Hematopoietic multipotent progenitor cell treated with erythropoietin and hydrocortisone succinate and interleukin-3 and kit ligand, for 4 days (in vitro differentiated cells): ENCODE measurements around the gene C9orf85.
A peak's percentile ranks its signal among the peaks of the same experiment; 100 is the strongest.
"Not testable (repeated sequence)": the region's sequence is repeated elsewhere in the genome, so short reads cannot be mapped to it uniquely, and the experiment has no call there.

ENCODE experiments used
- DNase-seq: peaks from one replicate; pipeline ENCODE4 v3.0.0-alpha.2; 2015

Gene C9orf85

GRCh38 chr9:71911061-71911907, at the start of gene C9orf85, which contains the start of gene ABHD17B:
C9orf85 (plus strand) TSS chr9:71911639; CDS start chr9:71911735, 96 bp downstream.
ABHD17B (minus strand) TSS chr9:71911193; CDS start chr9:71875080, 36,113 bp downstream.
- DNase-seq: peak; percentile 100

- no peak for DNase-seq
Measured at GRCh38 chr9:71863631-71864030, 47.8 kb upstream of the C9orf85 start.

DNA sequence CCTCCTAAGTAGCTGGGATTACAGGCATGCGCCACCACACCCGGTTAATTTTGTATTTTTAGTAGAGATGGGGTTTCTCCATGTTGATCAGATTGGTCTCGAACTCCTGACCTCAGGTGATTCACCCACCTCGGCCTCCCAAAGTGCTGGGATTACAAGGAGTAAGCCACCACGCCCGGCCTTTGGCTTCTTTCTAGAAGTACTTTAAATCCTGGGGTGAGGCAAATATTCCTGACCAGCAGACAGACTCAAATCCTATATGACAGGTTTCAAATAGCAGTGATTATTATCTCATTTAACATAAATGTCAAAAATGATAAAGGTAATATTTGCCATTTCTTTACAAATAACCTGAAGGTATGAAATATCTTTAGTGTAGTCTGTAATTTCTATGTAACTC, 36.1 kb upstream of the C9orf85 start:
- no peak for DNase-seq

DNA sequence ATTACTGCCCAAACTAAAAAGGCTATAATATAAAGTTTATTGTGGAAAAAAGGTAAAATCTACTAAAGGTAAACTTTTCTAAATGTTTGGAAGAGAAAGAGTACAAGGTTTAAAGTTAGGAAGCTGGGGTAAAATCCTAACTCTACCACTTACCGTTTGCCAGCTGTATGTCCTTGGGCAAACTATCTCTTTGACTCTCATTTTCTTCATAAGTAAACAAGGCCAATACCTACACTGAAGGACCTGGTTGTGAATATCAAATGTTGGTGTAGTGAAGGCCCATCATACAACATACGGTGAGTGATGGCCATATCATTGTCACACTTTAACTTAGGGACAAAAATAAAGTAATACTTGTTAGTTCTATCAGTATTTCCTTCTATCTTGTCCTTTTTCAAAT, 35.3 kb upstream of the C9orf85 start:
- no peak for DNase-seq

DNA sequence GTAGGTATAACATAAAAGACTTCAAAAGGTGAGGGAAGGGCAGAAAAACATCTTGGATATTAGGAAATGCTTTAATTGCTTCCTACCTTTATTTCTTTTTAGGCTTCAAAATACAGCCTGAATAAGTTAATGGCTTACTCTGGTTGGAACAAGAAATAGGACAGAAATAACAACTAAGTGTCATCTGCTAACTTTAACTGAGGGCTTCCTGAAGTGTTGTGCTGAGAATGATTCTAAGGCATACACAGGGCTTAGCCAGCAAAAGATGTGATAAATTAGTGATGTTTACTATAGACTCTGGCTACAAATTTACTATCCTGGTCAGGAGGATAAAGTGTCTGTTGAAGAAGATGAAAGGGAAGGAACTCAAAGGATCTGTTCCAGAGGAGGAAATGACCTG, 34.6 kb upstream of the C9orf85 start:
- no peak for DNase-seq

GRCh38 chr9:71878327-71879274, 32.8 kb upstream of the C9orf85 start:
- DNase-seq: no peak

DNA sequence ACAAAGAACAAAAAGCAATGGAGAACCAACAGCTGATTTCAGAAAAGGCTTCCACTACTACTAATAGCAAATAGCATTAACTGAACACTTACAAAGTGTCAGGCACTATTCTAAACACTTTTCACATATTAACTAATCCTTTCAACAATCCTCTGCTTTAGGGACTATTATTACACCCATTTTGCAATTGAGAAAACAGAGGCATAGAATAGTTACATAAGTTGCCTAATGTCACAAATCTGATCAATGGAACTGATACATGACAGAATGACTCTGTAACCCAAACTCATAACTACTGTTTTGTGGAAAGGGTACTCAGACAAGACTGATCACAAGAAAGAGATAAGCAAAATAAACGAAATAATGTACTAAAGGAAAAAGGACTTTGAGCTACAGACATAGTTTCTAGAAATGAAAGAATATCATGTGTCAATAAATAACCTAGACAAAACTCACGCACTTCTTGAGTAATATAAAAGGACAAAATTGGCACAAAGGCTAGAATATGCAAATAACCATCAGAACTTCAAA, 31.7 kb upstream of the C9orf85 start:
- no peak for DNase-seq

GRCh38 chr9:71884005-71884404, 27.4 kb upstream of the C9orf85 start:
- no peak for DNase-seq

- no peak for DNase-seq
Measured at GRCh38 chr9:71885467-71885866, 26.0 kb upstream of the C9orf85 start.

DNA sequence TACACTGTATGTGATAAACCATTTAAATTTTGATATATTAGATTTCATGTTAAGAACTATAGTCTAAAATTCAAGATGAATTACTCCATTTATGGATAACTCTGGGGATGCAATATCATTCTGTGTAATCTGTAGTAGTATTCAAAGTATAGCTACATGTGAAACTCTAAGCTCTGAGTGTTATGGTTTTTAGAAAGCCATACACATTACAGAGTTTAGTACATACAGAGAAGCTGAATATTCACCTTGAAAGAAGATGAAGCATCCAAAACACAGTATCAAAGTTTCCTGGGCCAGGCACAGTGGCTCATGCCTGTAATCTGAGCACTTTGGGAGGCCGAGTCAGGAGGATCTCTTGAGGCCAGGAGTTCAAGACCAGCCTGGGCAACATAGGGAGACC, 25.4 kb upstream of the C9orf85 start:
- DNase-seq: no peak

DNA sequence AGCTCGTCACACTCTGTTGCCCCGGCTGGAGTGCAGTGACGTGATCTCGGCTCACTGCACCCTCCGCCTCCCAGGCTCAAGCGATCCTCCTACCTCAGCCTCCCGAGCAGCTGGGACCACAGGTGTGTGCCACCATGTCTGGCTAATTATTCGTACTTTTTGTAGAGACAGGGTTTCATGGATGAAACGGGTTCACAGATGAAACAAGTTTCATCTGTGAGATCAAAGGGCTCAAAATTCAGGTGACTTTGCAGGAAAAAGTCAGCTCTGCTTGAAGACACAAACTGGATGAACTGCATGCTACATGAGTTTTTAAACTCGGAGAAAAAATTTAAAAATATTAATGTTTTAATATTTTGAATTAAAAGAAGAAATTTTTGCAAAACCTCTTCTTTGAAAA, 24.9 kb upstream of the C9orf85 start:
- no peak for DNase-seq

GRCh38 chr9:71887362-71887761, 24.1 kb upstream of the C9orf85 start:
- DNase-seq: no peak

GRCh38 chr9:71890042-71890679, 21.3 kb upstream of the C9orf85 start:
- no peak for DNase-seq

- no peak for DNase-seq
Measured at GRCh38 chr9:71891557-71892189, 19.8 kb upstream of the C9orf85 start.

DNA sequence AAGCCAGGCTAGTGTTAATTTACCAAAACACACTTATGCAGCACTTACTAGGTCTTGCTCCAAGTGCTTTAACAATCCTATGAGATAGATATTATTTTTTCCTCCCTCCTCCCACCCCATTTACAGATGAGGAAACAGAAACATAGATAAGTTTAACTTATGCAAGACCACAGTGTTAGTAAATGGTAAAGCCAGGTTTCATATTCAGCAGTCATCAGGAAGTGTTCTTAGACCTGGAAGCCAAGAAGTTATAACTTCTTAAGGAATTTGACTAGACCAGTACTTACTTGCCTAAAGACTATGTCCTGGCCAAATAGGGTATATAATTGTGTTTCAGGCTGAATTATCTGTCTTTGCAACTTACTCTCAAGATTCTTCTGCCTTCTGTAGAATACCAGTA, 16.3 kb upstream of the C9orf85 start:
- DNase-seq: peak; percentile 64

- peak; percentile 55 for DNase-seq
Measured at GRCh38 chr9:71895955-71896354, 15.5 kb upstream of the C9orf85 start.

DNA sequence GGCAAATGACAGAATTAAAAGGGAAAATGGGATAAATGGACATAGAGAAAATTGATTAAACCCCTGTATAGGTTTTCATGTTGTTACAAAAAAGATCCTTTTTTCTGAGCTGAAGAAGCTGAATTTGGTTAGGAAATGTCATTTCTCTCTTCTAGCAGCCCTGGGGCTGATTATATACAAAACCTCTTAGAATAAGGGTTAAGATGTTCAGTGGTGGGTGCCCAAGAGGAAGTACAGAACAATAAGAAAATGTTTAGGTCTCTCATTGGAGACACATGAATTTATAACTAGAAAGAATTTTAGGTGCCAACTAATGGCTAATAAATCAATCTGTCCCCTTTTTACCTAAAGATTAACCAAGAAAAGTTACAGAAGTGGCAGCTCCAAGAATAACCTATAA, 14.7 kb upstream of the C9orf85 start:
- peak; percentile 57 for DNase-seq

GRCh38 chr9:71897577-71897976, 13.9 kb upstream of the C9orf85 start:
- DNase-seq: peak; percentile 89

DNA sequence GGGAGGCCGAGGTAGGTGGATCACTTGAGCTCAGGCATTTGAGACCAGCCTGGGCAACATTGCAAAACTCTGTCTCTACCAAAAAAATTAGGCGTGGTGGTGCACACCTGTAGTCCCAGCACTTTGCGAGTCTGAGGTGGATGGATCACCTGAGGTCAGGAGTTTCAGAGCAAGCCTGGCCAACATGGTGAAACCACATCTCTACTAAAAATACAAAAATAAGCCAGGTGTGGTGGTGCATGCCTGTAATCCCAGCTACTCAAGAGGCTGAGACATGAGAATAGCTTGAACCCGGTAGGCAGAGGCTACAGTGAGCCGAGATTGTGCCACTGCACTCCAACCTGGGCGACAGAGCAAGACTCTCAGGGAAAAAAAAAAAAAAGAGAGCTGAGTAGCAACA, 12.7 kb upstream of the C9orf85 start:
- not testable (repeated sequence) for DNase-seq

GRCh38 chr9:71901695-71902597, 9.5 kb upstream of the C9orf85 start:
- DNase-seq: peak; percentile 51

GRCh38 chr9:71904076-71904475, 7.4 kb upstream of the C9orf85 start:
- DNase-seq: no peak
